GM21360 (cell line): ENCODE results near the gene PEF1.

Experiments used
- ATAC-seq: cut with Tn5 transposase; IDR thresholded peaks from one replicate; pipeline ENCODE4 v1.9.1; 2021; ENCODE audit warnings: mild to moderate bottlenecking, moderate library complexity; ENCODE audit not compliant: unreplicated experiment

The PEF1 gene, protein sequence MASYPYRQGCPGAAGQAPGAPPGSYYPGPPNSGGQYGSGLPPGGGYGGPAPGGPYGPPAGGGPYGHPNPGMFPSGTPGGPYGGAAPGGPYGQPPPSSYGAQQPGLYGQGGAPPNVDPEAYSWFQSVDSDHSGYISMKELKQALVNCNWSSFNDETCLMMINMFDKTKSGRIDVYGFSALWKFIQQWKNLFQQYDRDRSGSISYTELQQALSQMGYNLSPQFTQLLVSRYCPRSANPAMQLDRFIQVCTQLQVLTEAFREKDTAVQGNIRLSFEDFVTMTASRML

GRCh38 chr1:31644560-31645273 lies at the start of gene PEF1:
Gene PEF1, minus strand, starts transcription at chr1:31644876. Its CDS starts 12 bp downstream, at chr1:31644864.
- ATAC-seq: peak; percentile 81

DNA sequence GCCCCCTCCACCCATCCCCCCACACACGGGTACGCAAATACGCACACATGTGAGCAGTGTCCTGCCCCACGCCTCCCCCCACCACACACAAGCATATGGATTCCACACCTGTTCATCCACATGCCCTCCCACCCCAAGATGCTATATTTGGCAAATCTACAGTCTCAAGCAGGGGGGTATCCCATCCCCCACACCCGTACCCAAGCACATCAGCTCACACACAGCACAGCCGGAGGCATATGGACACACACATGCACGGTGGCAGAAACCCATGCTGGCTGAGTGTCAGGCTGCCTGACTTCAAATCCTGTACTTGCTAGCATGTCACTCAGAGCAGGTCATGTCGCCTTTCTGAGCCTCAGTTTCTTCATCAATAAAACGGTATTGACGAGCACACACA lies 48.6 kb upstream of the PEF1 start:
- ATAC-seq: no peak

DNA sequence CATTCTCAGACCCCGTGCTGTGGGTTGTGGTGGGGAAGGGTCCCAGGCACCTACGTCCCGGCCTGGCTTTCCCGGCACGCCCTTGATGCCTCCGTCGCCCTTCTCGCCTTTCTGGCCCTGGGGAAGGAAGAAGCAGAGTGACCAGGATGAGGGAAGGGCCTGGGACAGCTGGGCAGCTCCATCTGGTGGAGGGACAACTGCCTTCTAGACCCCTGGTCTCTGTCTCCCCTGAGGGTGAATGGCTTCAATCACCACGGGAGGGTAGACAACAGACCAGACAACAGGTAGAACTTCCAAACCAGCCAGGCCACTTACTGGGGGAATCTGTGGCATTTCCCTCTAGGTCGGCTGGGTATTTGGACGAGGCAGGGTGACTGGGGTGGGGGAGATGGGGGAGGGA lies 47.3 kb upstream of the PEF1 start:
- ATAC-seq: no peak

- no peak for ATAC-seq
Observed at GRCh38 chr1:31691446-31691845, 46.8 kb upstream of the PEF1 start.

GRCh38 chr1:31690921-31691320 lies 46.2 kb upstream of the PEF1 start:
- no peak for ATAC-seq

- no peak for ATAC-seq
Observed at GRCh38 chr1:31689854-31690253, 45.2 kb upstream of the PEF1 start.

DNA sequence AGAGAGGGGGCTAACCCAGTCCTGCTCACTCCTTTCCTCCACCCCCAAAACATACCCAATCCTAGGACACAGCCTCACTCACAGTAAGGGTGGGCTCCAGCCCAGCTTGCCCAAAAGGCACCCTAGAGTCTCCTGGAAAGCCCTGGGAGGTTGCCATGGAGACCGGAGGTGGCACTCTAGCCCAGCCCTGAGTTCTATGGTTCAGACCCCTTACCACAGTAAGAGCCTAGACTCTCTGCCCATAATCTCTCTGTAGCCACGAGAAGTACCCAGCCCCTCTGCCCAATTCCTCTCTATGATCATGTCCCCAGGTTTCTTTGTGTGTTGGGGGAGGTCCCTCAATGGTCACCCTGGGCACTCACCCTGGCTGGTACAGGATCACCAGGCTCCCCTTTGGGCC lies 44.7 kb upstream of the PEF1 start:
- no peak for ATAC-seq

DNA sequence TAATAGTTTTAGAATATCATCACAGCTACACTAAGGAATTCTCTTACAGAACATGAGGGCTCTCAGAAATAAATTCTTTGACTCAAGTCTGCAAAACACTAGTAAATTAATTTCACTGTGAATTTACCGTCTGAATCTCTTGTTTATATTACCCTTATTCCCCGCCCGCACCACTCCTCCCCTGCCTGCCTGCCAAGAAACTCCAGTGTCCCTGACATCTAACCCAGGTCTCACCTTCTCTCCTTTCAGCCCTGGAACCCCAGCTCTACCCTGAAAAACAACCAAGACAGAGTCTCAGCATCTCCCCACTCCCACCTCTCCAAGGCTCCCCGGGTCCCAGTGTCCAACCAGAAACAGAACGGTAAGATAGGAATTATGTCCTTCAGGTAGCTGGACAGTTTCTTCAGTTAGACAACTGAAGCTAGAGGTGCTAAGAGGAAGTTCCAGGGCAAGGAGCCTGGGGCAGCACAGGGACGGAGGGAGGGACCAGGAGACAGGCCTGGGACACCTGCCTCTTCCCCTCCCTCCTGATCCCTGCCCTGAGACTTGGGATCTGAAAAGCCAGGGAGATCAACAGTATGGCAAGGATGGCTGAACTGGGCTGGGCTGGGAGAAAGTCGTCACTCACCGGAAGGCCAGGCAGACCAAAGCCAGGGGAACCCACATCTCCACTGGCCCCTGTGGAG lies 43.7 kb upstream of the PEF1 start:
- ATAC-seq: no peak

GRCh38 chr1:31687601-31688000 lies 42.9 kb upstream of the PEF1 start:
- no peak for ATAC-seq

DNA sequence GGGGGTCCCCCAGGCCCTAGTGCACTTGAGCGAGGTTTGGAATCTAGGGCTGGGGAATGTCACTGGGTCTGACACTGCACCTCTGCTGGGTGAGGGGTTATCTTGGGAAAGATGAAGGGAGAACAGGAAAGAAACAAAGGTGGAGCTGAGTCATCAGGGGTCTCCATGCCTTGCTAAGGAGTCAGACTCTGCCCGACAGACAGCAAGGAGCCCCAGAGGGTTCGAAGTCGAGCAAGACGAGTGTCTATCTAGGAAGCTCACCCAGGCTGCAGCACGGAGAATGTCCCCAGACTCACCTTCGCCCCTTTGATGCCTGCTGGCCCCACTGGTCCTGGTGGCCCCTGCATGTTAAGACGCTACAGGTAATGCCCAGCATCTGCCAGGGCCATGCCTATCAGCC lies 41.1 kb upstream of the PEF1 start:
- no peak for ATAC-seq

DNA sequence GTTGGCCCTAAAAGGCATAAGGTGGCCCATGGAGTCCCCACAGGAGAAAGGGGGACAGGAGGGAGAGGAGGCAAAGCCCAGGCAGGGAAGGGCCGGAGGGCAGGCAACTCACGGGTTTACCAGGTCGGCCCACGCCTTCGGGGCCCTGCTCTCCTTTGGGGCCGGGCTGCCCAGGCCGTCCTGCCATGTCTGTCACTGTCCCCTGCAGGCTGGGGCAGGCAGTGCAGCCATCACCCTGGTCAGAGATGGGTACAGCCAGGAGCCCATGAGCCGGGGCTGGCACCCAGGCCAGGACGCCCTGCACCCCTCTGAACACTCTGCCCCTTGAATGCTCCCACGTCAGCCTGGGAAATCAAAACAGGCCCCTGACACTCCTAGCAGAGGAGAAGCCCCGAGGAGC lies 39.3 kb upstream of the PEF1 start:
- ATAC-seq: no peak

DNA sequence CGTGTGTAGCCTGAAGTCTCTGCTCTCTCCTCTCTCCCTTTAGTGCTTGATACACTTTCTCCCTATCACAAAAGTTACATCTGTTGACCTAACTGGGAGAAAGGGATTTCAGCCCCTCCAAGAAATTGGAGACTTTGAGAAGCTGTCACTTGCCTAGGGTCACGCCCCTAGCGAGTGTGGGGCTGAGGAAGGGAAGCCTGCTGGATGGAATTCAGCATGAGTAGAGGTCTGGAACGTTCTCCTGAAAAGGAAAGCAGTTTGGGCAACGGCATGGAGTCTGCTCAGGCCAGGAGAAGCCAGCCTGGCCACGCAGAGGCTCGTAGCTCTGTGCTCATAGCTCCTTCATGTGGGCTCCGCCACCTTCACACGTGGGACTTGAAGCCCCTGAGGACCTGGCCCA lies 36.7 kb upstream of the PEF1 start:
- ATAC-seq: no peak

- ATAC-seq: no peak
Observed at GRCh38 chr1:31679676-31680230, 35.1 kb upstream of the PEF1 start.

GRCh38 chr1:31679091-31679490 lies 34.4 kb upstream of the PEF1 start:
- ATAC-seq: no peak

GRCh38 chr1:31678681-31679080 lies 34.0 kb upstream of the PEF1 start:
- ATAC-seq: no peak

DNA sequence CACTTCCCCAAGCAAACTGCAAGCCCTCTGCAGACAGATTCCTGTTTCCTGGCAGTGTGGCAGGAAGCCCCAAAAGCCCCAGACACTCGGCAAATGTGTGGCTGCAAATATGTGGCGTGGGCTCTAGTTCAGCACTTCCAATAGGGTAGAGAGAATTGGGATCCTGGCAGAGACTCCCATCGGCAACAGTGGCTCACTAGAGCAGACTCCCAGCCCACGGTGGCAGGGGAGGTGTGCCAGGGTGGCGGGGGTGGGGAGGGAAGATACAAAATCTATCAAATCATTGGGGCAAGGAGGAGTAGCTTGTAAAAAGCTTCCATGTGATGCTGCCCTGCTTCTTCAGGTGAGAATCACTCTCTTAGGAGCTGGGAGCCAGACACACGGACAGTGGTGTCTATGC lies 33.3 kb upstream of the PEF1 start:
- no peak for ATAC-seq

- no peak for ATAC-seq
Observed at GRCh38 chr1:31677401-31677800, 32.7 kb upstream of the PEF1 start.

GRCh38 chr1:31675756-31676155 lies 31.1 kb upstream of the PEF1 start:
- ATAC-seq: no peak

DNA sequence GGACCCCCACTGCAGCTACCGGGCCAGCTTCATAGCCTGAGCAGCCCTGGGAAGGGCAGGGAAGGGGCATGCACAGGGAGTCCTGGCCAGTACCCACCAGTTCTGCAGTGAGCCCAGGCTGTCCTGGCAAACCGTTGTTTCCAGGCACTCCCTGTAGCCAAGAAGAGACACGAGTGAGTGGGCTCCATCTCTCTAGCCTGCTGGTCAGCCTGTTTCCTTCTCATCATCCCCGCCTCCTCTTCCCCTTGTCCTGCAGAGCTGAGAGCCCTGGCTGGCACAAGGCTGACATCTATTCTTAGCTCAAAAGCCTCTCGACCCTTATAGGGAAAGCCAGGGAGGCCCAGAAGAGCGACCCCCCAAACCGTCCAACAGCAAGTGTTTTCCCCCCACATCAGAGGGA lies 30.5 kb upstream of the PEF1 start:
- no peak for ATAC-seq

GRCh38 chr1:31674626-31675025 lies 29.9 kb upstream of the PEF1 start:
- ATAC-seq: no peak

DNA sequence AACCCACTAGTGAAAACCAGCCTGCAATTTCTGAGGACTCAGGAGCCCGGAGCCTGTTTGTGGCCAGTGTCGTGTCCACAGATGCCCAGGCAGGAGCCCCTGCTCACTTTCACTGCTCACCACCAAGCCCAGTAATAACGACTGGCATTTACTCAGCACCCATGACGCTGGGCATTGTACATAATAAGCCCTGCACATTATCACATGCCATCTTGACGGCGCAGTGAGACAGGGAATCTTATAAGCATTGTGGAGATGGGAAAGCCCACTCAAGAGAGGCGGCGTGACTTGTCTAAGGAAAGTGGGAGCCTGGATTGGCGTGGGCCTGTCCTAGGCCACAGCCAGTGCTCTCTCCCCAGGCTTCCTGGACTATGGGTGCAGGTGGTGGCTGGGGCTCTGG lies 28.8 kb upstream of the PEF1 start:
- no peak for ATAC-seq

DNA sequence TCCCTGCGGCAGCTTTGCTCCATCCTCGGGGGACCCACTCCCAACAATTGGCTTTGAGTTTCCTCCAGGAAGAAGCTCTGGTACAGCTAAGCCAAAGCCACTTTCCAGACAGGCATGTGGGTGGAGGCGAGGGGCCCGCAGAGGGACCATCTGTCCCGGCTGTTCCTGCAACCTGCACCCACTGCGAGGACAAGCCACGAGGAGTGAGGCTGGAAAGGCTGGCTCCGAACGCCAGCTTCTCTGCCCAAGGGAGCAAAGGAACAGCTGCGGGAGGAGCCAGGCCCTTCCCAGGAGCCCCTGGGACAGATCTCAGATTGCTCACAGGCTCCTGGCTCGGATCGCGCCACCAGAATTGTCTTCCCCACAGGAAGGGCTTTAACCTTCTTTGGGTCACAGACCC lies 28.3 kb upstream of the PEF1 start:
- ATAC-seq: no peak
